NCI-H774 (cell line): Measurements from ENCODE around the gene ARL5B.
A peak's percentile ranks its signal among the peaks of the same experiment; 100 is the strongest.
"Not testable (repeated sequence)": the region's sequence is repeated elsewhere in the genome, so short reads cannot be mapped to it uniquely, and the experiment has no call there.

Experiments used
- DNase-seq: peaks from one replicate; lab custom pipeline; 2025; lab: John Stamatoyannopoulos, UW

ARL5B gene, protein sequence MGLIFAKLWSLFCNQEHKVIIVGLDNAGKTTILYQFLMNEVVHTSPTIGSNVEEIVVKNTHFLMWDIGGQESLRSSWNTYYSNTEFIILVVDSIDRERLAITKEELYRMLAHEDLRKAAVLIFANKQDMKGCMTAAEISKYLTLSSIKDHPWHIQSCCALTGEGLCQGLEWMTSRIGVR

DNA sequence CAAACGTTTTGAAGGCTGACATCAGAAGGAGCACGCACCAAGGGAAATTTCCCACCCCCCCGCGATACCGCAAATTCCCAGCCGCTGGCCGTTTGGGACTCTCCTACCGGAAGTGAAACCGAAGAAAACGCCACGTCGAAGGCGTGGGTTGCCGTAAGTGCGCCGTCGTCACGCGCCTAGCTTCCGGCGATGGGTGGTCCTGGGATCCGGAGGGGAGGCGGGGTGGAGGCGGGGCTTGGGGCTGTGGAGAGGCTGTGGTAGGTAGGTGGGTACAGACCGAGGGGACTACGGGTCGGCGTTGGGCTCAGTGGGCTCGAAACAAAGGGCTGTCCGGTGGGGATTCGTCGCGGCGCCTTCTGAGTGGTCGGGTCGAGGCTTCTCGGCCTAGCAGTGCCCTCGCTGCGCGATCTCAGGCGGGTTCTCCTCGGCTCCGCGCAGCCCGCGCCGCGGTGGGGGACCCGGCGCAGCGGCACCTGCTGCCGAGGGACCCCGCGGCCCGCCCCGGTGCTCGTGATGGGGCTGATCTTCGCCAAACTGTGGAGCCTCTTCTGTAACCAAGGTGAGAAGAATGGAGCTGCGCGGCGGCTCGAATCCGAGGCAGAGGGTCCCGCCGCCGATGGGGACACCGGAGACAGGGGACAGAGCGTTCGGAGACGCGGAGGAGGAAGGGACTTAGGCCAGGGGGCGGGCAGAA is at the start of gene ARL5B:
Gene ARL5B, plus strand, starts transcription at position 307 of the 694 bp plus-strand sequence. Its CDS starts 207 bp downstream, at position 514.
- DNase-seq, result peak; percentile 92

GRCh38 chr10:18610517-18610916 is 48.7 kb upstream of the ARL5B start:
- DNase-seq, result no peak

- no peak for DNase-seq
These were observed 48.1 kb upstream of the ARL5B start for GRCh38 chr10:18611168-18611567.

DNA sequence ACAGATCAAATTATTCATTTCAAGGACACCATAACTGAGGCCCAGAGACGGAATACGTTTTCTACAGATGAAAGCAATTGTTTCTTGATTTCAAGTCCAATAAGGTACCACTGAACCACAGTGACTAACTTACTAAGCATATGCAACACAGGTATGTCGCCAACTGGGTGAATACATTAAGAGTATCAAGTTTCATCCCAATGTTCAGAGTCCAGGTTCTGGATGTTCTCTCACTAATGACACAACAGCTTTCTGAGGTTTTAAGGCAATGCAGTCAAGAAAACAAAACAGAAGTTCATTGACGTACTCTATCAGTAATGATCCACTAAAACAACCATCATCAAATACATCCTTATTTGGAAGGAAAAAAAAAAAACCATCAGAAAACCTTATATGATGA is 43.6 kb upstream of the ARL5B start:
- DNase-seq, result no peak

DNA sequence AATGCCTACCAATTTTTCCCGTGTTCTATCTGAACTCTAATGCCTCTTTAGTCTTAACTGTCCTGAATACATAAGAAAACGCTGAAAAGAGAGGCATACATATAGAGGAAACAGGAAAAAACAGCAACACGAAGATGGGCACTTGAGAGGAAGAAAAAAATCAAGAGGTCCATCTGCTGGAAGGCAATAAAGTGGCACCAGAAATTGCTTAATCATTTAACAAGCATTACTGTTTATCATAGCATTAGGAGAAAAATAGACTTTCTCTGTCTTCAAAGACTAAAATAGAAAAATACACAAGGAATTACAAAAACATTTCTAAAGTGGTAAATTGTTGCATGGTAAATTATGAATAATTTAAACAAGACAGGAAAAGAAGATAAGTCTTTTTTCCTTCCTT is 42.9 kb upstream of the ARL5B start:
- DNase-seq, result no peak

- DNase-seq, result peak; percentile 20
These were observed 40.2 kb upstream of the ARL5B start for GRCh38 chr10:18619016-18619415.

- DNase-seq, result no peak
These were observed 38.4 kb upstream of the ARL5B start for GRCh38 chr10:18620856-18621255.

GRCh38 chr10:18623671-18624070 is 35.6 kb upstream of the ARL5B start:
- not testable (repeated sequence) for DNase-seq

DNA sequence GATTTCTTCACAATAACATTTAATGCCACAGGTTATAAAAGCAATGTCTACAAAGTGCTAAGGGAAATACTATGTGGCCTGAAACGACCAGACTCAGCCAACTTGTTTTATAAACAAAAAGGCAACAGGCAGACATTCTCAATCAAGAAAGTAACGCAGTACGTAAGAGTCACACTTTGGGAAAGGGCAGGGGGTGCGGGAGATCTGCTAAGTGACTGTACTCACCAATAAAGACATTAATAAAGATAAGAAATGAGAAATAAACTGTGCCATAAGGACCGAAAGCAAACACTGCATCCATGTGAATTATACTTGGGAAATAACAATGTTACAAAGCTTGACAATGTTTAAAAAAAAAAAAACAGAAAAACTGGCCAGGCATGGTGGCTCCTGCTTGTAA is 33.3 kb upstream of the ARL5B start:
- DNase-seq, result no peak

- peak; percentile 58 for DNase-seq
These were observed 31.7 kb upstream of the ARL5B start for GRCh38 chr10:18627452-18628018.

GRCh38 chr10:18632500-18632899 is 26.7 kb upstream of the ARL5B start:
- DNase-seq, result not testable (repeated sequence)

DNA sequence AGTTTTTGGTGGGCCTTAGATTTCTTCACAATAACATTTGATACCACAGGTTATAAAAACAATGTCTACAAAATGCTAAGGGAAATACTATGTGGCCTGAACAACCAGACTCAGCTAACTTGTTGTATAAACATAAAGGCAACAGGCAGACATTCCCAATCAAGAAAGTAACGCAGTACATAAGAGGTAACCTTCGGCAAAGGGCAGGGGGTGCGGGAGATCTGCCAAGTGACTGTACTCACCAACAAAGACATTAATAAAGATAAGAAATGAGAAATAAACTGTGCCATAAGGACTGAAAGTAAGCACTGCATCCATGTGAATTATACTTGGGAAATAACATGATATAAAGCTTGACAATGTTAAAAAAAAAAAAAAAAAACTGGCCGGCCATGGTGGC is 23.2 kb upstream of the ARL5B start:
- no peak for DNase-seq

- not testable (repeated sequence) for DNase-seq
These were observed 21.8 kb upstream of the ARL5B start for GRCh38 chr10:18637400-18637799.

- not testable (repeated sequence) for DNase-seq
These were observed 19.5 kb upstream of the ARL5B start for GRCh38 chr10:18639719-18640118.

DNA sequence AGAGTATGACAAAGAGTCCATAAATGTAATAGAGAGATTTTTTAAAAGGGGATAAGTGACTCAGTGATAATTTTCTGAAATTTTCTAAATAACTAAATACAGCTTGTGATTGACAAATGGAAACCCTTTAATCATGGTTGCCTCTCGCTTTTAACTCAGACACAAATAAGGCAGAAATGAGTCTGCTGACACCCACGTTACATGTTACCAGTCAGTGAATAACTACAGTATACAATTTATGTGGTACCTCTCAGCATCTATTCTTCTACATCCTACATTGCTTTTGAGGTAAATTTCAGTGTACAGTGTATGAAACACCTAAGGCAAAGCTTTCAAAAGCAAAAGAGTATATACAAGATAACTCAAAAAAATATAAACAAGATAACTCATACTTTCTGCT is 12.1 kb upstream of the ARL5B start:
- DNase-seq, result no peak

DNA sequence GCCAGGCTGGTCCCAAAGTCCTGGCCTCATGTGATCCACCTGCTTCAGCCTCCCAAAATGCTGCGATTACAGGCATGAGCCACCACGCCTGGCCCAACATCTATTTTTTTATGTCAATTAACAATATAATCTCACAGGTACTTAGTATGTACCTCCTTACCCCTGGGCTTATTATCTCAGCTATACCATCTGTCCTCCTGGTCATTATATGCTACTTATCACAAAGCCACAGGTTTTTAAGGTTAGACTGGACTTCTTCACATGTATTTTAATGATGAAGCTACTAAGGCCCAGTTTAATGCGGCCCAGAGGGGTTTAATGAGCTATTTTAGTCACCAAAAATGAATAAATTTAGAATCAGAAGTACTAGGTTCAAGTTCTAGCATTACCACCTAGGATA is 11.3 kb upstream of the ARL5B start:
- DNase-seq, result no peak

DNA sequence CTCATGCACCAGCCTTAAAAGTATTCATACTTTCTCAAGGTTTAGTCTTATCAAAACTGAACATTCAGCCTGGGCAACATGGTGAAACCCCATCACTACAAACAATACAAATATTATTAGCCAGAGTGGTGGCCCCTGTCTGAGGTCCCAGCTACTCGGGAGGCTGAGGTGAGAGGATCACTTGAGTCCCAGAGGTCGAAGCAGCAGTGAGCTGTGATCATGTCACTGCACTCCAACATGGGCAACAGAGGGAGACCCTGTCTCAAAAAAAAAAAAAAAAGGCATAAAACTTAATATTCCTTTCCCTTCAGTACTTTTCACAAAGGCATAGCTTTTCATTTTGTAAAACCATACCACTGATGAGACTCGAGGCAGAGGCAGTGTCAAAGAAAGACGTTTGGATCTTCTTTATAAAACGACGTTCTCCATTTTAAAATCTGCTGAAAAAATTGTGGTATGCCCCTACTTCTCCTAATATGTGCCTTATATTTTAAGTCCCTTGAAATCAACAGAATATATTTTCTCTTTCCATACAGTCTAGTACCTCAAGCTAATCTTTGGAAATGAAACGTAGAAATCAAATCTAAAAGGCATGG is 9.8 kb upstream of the ARL5B start:
- DNase-seq, result no peak

DNA sequence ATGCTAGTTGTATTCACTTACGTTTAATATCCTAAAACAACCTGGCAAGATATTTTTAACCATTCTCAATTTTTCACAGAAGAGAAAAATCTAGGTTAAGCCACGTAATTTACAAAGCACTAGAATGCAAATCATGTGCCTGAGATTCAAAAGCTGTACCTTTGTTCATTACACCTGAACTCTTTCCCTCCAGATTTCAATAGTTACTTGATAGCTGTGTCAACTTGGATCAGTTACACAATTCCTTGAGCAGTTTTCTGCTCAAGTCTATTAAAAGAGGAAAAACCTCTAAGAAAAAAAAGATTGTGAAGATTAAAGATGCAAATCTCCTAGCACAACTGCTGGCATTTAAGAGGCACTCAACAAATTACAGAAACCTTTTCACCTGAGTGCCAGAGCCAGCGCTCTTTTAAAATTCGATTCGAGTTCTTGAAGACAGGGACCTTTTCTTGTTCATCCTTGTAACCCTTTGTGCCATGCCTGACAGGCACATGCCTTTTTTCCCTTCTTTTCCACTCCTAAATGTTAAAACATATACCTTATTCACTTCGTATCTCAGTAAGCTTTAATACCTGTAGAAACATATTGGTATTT is 8.7 kb upstream of the ARL5B start:
- no peak for DNase-seq

- DNase-seq, result peak; percentile 82
These were observed 7.8 kb upstream of the ARL5B start, which contains the start of gene NSUN6 for GRCh38 chr10:18651324-18652007. Gene NSUN6 (minus strand): TSS chr10:18651587. CDS start chr10:18651203, 384 bp downstream.

DNA sequence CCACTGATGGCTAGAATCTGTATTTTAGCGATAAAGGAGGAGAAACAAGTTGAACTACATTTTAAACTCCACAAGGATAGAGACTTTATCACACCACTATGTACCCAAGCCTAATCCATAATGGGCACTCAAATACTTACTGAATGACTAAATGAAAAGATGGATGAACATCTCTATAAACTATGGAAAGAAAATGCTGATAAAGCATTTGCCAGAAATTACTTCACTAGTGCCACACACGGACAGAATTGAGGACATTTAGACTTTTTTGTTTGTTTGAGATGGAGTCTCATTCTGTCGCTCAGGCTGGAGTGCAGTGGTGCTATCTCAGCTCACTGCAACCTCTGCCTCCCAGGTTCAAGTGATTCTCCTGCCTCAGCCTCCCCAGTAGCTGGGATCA is 6.1 kb upstream of the ARL5B start:
- DNase-seq, result no peak

GRCh38 chr10:18656724-18657123 is 2.5 kb upstream of the ARL5B start:
- DNase-seq, result no peak
